OCI-LY7 (cell line): ENCODE results near the gene RAPGEF4. TPM values are rescaled to one million over a fixed set of nuclear protein-coding genes. Genes with fewer than 3 reads are reported as not detected.

Experiments used
- BruUV-seq: library from RNA; stranded (reverse); fragments of 400-500 nt; replicated peaks from 2 replicates; lab custom pipeline; 2021; lab: Mats Ljungman, UMichigan
- CTCF ChIA-PET: fragments of 300-600 bp; sonication (Branson Sonifier 250); formaldehyde crosslinking; loops from one replicate; lab custom pipeline; 2022; ENCODE audit warnings: antibody characterized with exemption; ENCODE audit not compliant: unreplicated experiment; lab: Charles Lee
- POLR2A ChIA-PET: fragments of 300-600 bp; sonication (Branson Sonifier 250); formaldehyde crosslinking; loops from one replicate; lab custom pipeline; 2022; ENCODE audit warnings: antibody characterized with exemption; lab: Charles Lee
- DNase-seq: peaks from one replicate; pipeline ENCODE4 v3.0.0-alpha.2; 2015; ENCODE audit warnings: low spot score
- H2AFZ ChIP-seq: fragments of 200-600 bp; sonication (generic), shearing (Covaris generic); 2 replicates; pipeline ENCODE4 v1.6.1; 2014; ENCODE audit warnings: mild to moderate bottlenecking, antibody characterized with exemption, low read length, moderate library complexity
- H3K27ac ChIP-seq: fragments of 200-600 bp; sonication (generic); 2 replicates; pipeline ENCODE4 v1.5.1; 2014; ENCODE audit warnings: mixed run types, low read depth, mild to moderate bottlenecking, moderate library complexity, low read length, inconsistent platforms; ENCODE audit not compliant: poor library complexity, severe bottlenecking
- H3K36me3 ChIP-seq: fragments of 200-600 bp; sonication (generic); 2 replicates; pipeline ENCODE4 v1.6.1; 2014; ENCODE audit warnings: mild to moderate bottlenecking, antibody characterized with exemption, low read length, moderate library complexity, mixed read lengths; ENCODE audit not compliant: insufficient read depth
- H3K4me1 ChIP-seq: fragments of 200-600 bp; sonication (generic); 2 replicates; pipeline ENCODE4 v1.5.1; 2014; ENCODE audit warnings: mild to moderate bottlenecking, low read length; ENCODE audit not compliant: insufficient read depth, poor library complexity, severe bottlenecking
- H3K4me2 ChIP-seq: fragments of 200-600 bp; sonication (generic); 2 replicates; pipeline ENCODE4 v1.6.1; 2014; ENCODE audit warnings: mild to moderate bottlenecking, low read length
- H3K4me3 ChIP-seq: fragments of 200-600 bp; sonication (generic); 2 replicates; pipeline ENCODE4 v1.5.1; 2014; ENCODE audit warnings: mild to moderate bottlenecking, low read depth, low read length; ENCODE audit not compliant: poor library complexity, severe bottlenecking
- H3K79me2 ChIP-seq: fragments of 200-600 bp; sonication (generic); 2 replicates; pipeline ENCODE4 v1.6.1; 2016; ENCODE audit warnings: low read depth, mild to moderate bottlenecking, low read length, moderate library complexity, mixed read lengths; ENCODE audit not compliant: insufficient read depth
- H3K9me2 ChIP-seq: fragments of 200-600 bp; sonication (generic); 2 replicates; pipeline ENCODE4 v1.6.1; 2016; ENCODE audit warnings: mild to moderate bottlenecking, low read length, mixed read lengths; ENCODE audit not compliant: insufficient read depth
- H3K9me3 ChIP-seq: fragments of 200-600 bp; sonication (generic); 2 replicates; pipeline ENCODE4 v1.6.1; 2014; ENCODE audit warnings: mild to moderate bottlenecking, mixed run types, low read length, mixed read lengths
- H4K20me1 ChIP-seq: fragments of 200-600 bp; sonication (generic); 2 replicates; pipeline ENCODE4 v1.6.1; 2014; ENCODE audit warnings: mild to moderate bottlenecking, antibody characterized with exemption, low read length, moderate library complexity, mixed read lengths; ENCODE audit not compliant: insufficient read depth
- CTCF ChIP-seq: fragments of 200-600 bp; sonication (generic); conservative IDR thresholded peaks from 2 replicates; pipeline ENCODE4 v1.5.1; 2014; ENCODE audit warnings: mild to moderate bottlenecking, antibody characterized with exemption, low read length, moderate library complexity, mixed read lengths
- EZH2phosphoT487 ChIP-seq: fragments of 200-600 bp; sonication (generic); IDR thresholded peaks from 2 replicates; pipeline ENCODE4 v1.6.1; 2018; ENCODE audit warnings: low read depth, borderline replicate concordance, mild to moderate bottlenecking, mixed run types, antibody characterized with exemption, low read length, moderate library complexity, mixed read lengths
- intact Hi-C: fragments of 100-400 bp; cut with micrococcal nuclease; formaldehyde crosslinking; loops from one replicate; pipeline ENCODE4 v1.10.0; 2022; ENCODE audit not compliant: unreplicated experiment
- total RNA-seq, 2 experiments: library from RNA; depleted of rRNA in 1 of 2; stranded (reverse); fragments of >200 nt in 1 of 2; shearing (Covaris generic) in 1 of 2; gene quantifications; 2 replicates each; pipeline ENCODE4 v1.2.3, GENCODE V29; 2014 to 2022

RAPGEF4 gene
- total RNA-seq, 2 experiments from 2014 or later, result 0.22 to 0.55 TPM

- Histone ChIP-seq H4K20me1 (no peaks in the 10 kb centered on the region), H3K4me3 (no peak overlapping the region), H3K27ac (no peak overlapping the region), H3K79me2 (no peaks in the 10 kb centered on the region), H3K4me2 (no peak overlapping the region), H3K9me2 (no peaks in the 10 kb centered on the region), H2AFZ (no peak overlapping the region), H3K4me1 (no peaks in the 10 kb centered on the region), H3K9me3 (no peaks in the 10 kb centered on the region), H3K36me3 (no peaks in the 10 kb centered on the region)
- BruUV-seq, result no TSS peak
- ChIA-PET CTCF (no interaction called here), POLR2A (no interaction called here)
- DNase-seq, result no peak
- intact Hi-C loops, result no loop called here
- no peak for TF ChIP-seq EZH2phosphoT487
- TF ChIP-seq CTCF, result no peak
Measured at GRCh38 chr2:172993139-172993538, 257.5 kb downstream of the RAPGEF4 start.

- no peak for DNase-seq
- Histone ChIP-seq H4K20me1 (no peaks in the 10 kb centered on the region), H3K79me2 (no peaks in the 10 kb centered on the region), H2AFZ (no peak overlapping the region), H3K4me1 (no peaks in the 10 kb centered on the region), H3K27ac (no peak overlapping the region), H3K4me3 (no peak overlapping the region), H3K9me3 (no peaks in the 10 kb centered on the region), H3K9me2 (no peaks in the 10 kb centered on the region), H3K36me3 (no peaks in the 10 kb centered on the region), H3K4me2 (no peak overlapping the region)
- no peak for TF ChIP-seq EZH2phosphoT487
- TF ChIP-seq CTCF, result no peak
- intact Hi-C loops, result no loop called here
- BruUV-seq, result no TSS peak
- ChIA-PET POLR2A (interaction anchor here (0.7 kb wide), 1 partner anchor 50 kb away, joined by 4 read pairs; no protein-coding TSS in a partner anchor), CTCF (no interaction called here)
Measured at GRCh38 chr2:172993931-172994717, 258.5 kb downstream of the RAPGEF4 start.

GRCh38 chr2:172994864-172995263, 259.2 kb downstream of the RAPGEF4 start:
- TF ChIP-seq EZH2phosphoT487 (no peak), CTCF (no peak)
- Histone ChIP-seq H3K4me3 (no peak overlapping the region), H3K4me2 (no peak overlapping the region), H2AFZ (no peak overlapping the region), H4K20me1 (no peaks in the 10 kb centered on the region), H3K4me1 (no peaks in the 10 kb centered on the region), H3K9me3 (no peaks in the 10 kb centered on the region), H3K79me2 (no peaks in the 10 kb centered on the region), H3K27ac (no peak overlapping the region), H3K9me2 (no peaks in the 10 kb centered on the region), H3K36me3 (no peaks in the 10 kb centered on the region)
- ChIA-PET POLR2A (interaction anchor here (0.7 kb wide), 1 partner anchor 49 kb away, joined by 4 read pairs; no protein-coding TSS in a partner anchor), CTCF (no interaction called here)
- BruUV-seq, result no TSS peak
- intact Hi-C loops, result no loop called here
- DNase-seq, result no peak
